PC-9 (cell line): Measurements from ENCODE around the gene DLG2.

ENCODE experiments used
- CTCF ChIP-seq: fragments of 200-600 bp; sonication (generic); conservative IDR thresholded peaks from 2 replicates; pipeline ENCODE4 v1.6.1; 2017; ENCODE audit warnings: mixed run types, antibody characterized with exemption, mild to moderate bottlenecking, moderate library complexity
- EZH2 ChIP-seq: fragments of 200-600 bp; sonication (generic); IDR thresholded peaks from 2 replicates; pipeline ENCODE4 v1.8.0; 2017; ENCODE audit warnings: antibody characterized with exemption, low read depth

- TF ChIP-seq CTCF (no peak), EZH2 (no peak)
Measured at GRCh38 chr11:83473743-83474142, 2153.4 kb downstream of the DLG2 start.
